EL (cell line): Measurements from ENCODE around the gene PEX10.

Source experiments
- DNase-seq: peaks from one replicate; pipeline ENCODE4 v3.0.0-alpha.2; 2016

The PEX10 gene

DNA sequence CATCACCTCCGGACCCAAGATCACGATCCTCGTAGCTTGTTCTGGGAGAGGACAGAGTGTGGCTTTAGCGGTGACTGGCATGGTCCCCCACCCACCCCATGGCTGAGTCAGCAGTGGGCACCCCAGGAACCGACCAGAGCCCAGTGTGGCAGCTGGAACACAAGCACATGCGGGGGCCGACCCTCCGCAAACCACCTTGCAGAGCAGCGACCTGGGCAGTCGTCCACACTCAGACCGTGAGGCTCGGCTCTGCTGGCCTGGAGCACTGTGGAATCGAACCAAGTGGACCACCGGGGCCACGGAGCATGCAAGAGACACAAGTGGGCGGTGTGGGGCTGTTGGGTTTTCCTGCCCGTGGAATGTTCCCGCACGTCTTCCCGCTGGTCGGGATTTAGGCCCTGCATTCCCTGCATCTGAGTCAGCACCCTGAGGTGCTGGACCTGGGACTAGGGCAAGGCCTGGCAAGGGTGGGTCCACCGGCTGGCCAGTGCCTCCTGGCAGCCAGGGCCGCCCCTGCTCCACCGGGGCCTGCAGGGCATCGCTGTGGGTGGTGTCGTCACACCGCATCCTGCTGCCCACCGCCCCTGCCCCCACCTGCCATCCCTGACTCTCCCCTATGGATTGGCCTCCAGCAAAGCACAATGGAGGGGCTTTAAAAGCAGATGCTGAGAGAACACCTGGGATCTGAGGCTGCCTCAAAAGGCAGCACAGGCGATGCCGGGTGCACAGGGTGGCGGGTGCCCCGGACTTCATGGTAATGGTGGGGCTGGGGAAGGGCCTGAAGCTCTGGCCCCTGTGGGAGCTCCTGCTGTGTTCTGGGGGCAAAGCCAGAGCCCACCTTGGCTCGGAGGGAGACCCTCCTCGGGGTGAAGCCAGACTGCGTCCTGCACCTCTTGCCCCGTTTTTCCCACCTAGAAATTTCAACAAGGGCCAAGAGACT lies 39.5 kb downstream of the PEX10 start:
- DNase-seq = peak; percentile 63

DNA sequence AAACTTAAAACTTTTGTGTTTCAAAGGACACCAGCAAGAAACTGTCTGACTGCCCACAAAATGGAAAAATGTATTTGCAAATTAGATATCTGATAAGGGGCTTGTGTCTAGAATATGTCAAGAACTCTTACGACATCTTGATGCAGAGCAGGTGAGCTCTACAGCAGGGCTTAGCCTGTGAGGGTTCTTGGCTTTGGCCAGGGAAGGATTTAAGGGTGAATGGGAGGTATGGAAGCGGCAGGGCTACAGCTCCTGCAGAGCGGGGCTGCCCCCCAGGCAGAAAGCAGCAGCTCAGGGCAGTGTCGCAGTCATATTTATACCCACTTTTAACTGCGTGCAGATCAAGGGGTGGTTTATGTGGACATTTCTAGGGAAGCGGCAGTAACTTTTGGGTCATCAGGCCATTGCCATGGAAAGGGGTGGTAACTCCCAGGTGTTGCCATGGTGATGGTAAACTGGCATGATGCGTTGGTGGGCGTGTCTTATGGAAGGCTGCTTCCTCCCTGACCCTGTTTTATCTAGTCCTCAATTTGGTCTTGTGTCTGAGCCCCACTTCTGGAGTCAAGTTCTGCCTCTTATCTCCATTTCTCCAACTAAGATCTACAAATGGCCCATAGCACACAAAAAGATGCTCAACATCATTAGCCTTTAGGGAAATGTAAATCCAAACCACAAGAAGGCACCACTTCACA lies 44.2 kb downstream of the PEX10 start:
- DNase-seq = no peak

DNA sequence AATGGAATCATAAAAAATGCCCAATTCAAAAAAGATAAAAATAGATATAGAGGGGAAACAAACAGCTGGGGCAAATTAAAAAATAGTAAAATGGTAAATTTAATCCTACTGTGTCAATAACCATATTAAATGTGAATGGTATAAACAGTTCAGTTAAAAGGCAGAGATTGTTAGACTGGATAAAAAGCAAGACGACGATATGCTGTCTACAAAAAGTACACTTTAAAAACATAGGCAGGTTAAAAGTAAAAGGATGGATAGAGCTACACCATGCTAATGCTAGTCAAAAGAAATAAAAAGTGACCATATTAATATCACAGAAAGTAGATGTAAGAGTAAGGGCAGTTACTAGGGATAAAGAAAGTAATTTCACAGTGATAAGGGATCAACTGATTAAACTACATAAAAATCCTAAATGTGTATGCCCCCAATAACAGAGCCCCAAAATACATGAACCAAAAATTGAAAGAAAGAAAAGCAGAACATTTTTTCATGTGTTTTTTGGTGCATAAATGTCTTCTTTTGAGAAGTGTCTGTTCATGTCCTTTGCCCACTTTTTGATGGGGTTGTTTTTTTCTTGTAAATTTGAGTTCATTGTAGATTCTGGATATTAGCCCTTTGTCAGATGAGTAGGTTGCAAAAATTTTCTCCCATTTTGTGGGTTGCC lies 48.4 kb downstream of the PEX10 start:
- no peak for DNase-seq

DNA sequence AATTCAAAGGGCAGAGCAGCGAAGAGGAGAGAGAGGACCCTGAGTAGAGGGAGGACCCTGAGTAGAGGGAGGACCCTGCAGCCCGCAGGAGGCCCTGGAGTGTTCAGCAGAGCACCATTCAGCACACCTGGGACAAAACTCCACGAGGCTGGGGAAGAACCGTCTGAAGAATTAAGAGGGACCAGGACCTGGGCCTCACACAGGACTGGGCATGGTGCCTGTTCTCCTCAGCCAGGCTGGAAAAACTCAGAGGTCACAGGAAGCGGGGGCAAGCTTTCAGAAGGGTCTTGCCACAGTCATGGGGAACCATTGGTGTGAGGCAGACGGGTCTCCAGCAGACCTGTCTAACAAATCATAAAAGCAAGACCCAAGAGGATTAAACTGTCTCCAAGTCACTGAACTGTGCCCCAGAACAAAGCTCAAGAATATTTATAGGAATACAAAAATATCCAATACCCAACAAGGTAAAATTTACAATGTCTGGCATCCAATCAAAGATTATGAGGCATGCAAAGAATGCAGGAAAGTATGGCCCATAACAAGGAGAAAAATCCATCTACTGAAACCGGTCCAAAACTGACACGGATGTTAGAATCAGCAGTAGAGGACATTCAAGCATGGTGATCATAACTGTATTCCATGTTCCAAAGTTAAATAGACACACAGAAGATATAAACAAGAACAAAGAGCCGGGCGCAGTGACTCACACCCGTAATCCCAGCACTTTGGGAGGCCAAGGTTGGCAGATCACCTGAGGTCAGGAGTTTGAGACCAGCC lies 51.6 kb downstream of the PEX10 start:
- peak; percentile 26 for DNase-seq

DNA sequence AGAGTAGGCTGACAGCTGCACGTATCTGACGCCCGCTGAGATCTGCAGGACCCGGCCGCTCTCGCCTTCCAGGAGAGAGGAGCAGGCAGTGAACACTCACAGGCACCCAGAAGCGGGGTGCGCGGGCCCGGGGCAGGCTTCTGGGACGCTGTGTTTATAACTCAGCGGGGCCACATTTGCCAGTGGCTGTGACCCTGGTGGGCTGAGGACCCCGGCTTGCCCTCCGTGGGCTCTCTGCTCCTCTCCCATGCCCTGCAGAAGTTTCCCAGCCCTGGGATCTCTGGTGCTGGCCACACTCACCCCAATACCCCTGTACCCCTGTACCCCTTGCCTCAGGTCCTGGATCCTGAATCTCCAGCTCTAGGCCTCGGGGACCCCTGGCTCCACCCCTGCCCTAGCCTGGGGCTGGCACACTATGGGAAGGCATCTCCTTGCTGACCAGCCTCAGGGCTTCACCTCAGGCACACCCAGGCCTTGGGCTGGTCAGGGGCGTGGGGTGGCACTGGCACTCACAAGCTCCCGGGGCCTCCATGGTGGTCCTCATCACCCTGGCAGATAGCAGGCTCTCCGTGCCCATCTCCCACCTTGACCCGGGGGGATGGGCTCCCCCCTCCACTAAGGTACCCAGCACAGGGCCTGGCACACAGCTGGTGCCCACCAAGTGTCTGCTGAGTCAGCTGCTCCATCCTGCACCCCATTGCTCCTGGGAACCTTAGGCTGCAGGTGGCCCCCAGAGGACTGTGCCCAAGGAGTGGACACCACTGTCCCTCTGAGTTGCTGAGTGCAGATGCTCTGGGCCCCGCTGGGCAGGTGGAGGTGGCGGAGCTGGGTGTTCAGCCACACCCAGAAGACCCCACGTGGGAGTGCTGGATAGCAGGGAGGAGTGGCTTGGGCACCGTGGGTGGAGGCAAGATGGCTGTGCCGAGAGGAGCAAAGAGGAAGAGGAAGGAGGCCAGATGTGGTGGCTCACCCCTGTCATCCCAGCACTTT lies 53.4 kb downstream of the PEX10 start:
- no peak for DNase-seq

DNA sequence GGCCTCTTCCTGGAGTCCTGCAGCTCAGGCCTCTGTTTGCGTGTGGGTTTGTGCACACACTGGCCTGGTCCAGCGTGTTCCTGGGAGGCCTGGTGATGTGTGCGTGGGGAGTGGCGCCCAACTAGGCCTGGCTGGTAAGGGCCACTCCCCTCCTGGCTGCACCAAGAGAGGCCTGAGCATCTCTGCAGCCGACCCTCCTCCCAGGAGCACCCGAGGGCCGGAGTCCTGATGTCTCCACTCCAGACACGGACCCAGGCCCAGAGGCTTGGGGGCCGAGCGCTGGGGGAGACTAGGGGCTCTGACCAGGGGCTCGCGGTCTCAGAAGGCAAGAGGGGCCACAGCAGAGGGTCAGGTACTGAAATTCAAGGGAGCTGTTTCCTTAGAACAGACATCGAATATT lies 54.3 kb downstream of the PEX10 start:
- no peak for DNase-seq

DNA sequence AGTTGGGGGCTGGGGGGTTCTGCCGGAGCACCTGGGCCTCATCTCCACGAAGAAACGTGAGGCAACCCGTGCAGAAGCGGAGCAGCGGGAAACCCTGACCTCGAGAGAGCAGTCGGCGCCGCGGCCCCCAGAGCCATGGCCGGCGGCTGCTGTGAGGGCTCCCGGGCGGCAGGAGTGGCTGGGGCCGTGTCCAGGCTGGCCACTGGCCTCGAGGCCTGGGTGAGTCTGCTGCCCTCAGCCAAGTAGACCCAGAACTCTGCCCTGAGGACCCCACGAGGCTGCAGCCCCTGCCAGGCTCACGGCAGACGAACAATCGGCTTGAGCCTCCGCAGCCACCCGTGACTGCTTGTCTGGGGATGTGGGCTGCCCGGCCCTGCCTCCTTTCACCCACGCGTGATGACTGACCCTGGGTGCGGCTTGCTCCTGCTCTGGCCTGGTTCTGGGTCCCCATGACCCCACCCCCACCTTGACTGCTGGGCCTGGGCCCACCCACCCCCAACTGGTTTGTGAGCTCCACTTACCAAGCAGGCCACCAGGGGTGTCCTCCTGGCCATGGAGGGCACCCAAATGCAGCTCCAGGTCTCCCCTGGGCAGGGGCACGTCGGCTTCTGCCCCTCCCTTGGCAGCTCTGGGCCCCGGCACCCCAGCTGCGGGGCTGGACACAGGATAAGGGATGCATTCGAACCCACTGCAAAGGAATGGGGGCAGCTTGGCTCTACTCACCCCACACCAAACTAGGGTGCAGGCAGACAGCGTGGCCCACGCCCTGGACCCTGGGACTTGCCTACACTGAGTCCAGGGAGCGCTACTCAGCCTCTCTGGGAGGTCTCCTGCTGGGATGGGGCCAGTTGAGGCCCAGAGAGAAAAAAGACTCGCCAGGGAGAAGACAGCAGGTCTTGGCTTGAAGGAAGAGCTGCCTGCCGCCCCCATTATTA lies 55.2 kb downstream of the PEX10 start:
- no peak for DNase-seq

DNA sequence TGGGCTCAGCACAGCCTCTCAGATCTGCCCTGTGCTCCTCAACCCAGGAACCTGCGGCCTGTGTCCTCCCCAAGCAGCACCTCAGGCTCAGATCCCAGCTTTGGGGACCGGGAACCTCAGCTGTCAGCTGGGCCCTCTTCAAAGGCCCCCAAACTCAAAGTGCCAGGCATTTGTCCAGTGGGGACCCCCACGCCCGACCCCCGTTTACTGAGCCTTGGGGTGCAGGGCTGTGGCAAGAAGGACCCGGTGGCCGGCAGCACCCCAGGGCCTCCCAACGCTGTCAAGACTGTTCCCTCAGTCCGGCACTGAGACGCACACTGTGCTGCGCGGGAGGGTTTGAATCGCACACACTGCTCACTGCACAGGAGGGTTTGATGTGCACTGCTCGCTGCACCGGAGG lies 56.0 kb downstream of the PEX10 start:
- no peak for DNase-seq

DNA sequence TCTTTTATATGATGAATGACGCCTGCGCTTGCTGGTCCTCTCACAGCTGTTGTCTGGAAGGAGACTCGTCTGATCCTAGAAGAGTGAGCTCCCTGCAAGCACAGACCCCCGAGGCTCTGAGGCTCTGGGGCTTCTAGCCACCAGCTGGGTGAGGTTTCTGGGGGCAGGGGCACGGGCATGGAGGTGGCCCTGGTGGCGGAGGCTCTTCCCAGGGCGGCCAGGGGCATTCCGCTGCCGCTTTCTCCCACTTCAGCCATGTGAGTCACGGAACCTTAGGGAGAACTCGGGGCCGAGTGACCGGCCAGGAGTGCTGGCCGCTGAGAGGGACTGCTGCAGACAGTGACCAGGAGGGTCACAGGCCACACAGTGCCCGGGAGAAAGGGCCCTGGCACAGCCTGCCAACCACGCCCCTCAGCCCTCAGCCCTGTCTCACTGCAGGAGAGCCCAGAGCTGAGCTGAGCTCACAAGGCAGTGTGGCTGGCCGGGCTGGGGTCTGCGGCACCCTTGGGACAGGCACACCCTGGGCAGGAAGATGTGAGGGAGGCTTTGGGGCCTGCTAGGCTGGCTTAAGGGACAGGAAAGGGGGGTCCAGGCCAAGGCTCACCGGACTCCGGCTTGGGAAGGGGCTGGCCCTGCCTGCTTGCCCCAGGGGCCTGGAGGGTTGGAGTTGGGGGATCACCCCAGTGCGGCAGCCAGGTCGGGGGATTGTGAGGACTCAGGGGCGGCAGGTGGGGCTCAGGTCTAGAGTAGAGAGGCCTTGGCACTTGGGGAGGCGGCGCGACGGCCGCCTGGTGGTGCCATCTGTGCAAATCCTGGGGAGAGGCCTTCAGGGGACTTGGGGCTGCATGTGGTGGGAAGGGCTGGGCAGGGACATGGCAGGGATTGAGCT lies 56.7 kb downstream of the PEX10 start:
- DNase-seq = no peak

DNA sequence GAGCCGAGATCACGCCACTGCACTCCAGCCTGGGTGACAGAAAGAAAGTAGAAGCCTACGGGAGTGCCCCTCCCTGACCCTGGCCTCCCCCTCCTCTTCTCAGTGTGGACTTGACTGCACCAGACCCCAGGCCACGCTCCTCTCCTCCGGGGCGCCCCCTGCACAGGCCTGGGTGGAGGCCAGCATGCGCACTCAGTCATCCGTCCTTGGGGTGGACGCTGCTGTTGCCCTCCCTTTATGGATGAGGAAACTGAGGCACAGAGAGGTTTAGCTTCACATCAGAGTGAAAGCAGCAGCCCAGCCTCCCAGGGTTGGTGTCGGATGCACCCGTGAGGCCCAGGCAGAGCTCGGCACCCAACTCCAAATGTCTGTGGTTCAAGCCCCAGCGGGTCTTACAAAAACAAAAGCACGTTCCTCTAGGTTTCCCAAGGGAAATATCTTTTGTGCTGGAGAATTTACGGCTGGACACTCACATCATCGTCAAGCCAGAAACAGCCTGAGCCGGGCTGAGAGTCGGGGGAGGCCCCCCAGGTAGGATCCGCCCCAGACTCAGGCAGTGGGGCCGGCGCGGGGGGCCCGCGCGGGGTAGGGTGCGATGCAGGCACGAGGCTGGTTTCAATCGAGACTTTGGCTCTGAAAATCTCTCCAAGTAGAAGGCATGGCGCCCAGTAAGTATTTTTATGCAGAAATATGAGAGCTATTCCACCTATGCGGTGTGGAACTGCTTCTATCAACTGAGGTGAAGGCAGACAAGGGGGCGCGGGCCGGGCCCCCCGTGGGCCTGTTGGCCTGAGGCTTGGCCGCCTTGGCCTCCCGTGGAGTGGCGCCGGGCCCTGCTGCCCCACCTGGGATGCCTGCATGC lies 57.6 kb downstream of the PEX10 start:
- DNase-seq = no peak
